ENCODE measurements around the gene AKR1B15. TPM values are rescaled to one million over a fixed set of nuclear protein-coding genes. Genes with fewer than 3 reads are reported as not detected.
"Not testable (repeated sequence)": the region's sequence is repeated elsewhere in the genome, so short reads cannot be mapped to it uniquely, and the experiment has no call there.

The AKR1B15 gene
- total RNA-seq, 2 donors from 2014 or later = 0.27 to 0.28 TPM

DNA sequence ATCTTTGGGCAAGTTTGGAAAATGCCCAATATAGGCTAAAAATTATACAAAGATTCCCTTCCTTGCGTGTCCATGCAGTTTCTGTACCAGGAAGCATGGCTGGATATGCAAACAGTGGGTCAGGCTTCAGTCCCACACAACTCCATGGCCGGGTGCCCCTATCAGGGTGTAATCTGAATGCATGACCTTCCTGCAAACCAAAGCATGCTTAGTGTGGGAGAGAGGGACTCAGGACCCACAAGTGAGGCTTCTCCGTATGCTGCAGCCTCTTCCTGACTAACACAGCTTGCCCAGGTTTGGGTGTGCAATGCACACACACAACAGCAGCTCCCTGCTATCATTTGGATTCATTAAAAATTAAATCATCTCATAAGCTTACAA lies 13.0 kb upstream of the AKR1B15 start:
- ATAC-seq (ENCODE audit: insufficient number of reproducible peaks, low FRiP score, low read depth) (no peak), DNase-seq (ENCODE audit: low spot score) (no peak)
- H3K4me3 ChIP-seq = no peak overlapping the region
- no peak overlapping the region for H3K27ac ChIP-seq
- no peaks in the 10 kb centered on the region for H3K4me1 ChIP-seq (ENCODE audit: control insufficient read depth in 1 of 2, low read depth in 2 of 2)
- TF ChIP-seq CTCF (IDR thresholded peaks at IDR 0.05) = no peak
- H3K9me3 ChIP-seq = no peaks in the 10 kb centered on the region
- no peaks in the 10 kb centered on the region for H3K36me3 ChIP-seq
- no peaks in the 10 kb centered on the region for H3K27me3 ChIP-seq (replicated peaks; ENCODE audit: insufficient read depth)

- DNase-seq (ENCODE audit: low spot score); H3K36me3 ChIP-seq; H3K27ac ChIP-seq; H3K4me3 ChIP-seq; H3K27me3 ChIP-seq (replicated peaks; ENCODE audit: insufficient read depth); ATAC-seq (ENCODE audit: insufficient number of reproducible peaks, low FRiP score, low read depth); H3K9me3 ChIP-seq; H3K4me1 ChIP-seq (ENCODE audit: control insufficient read depth in 1 of 2, low read depth in 2 of 2): not testable (repeated sequence)
Observed at GRCh38 chr7:134536558-134536957, 12.4 kb upstream of the AKR1B15 start.

- not testable (repeated sequence) for ATAC-seq (ENCODE audit: insufficient number of reproducible peaks, low FRiP score, low read depth); H3K4me3 ChIP-seq; H3K4me1 ChIP-seq (ENCODE audit: control insufficient read depth in 1 of 2, low read depth in 2 of 2); H3K27me3 ChIP-seq (replicated peaks; ENCODE audit: insufficient read depth); H3K27ac ChIP-seq; H3K9me3 ChIP-seq; DNase-seq (ENCODE audit: low spot score); H3K36me3 ChIP-seq
Observed at GRCh38 chr7:134537273-134537781, 11.6 kb upstream of the AKR1B15 start.

DNA sequence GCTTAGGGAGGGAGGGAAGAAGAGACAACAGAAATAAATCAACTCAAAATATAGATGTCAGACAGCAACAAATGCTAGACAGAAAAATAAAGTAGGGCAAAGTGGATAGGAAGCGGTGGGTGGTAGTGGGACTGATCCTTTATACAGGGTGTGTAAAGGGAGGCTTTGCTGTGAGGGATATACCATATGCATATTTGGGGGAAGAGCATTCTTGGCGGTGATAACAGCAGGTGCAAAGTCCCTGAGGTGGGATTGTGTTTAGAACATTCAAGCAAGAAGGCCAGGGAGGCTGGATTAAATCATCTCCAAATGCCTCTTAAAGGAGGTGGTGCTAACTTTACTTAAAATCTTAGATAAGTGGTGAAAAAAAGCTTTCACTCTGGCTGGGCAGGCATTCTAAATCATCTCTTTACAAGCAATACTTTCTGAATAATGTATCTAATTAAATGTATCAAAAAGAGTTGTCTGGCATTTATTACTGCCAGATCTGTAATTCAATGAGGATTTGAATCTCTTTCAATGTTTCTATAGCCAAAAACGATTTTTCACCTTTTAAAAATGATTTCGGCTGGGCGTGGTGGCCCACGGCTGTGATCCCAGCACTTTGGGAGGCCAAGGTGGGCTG lies 9.4 kb upstream of the AKR1B15 start:
- H3K9me3 ChIP-seq = no peaks in the 10 kb centered on the region
- H3K27ac ChIP-seq = no peak overlapping the region
- no peaks in the 10 kb centered on the region for H3K27me3 ChIP-seq (replicated peaks; ENCODE audit: insufficient read depth)
- no peak for DNase-seq (ENCODE audit: low spot score)
- H3K36me3 ChIP-seq = no peaks in the 10 kb centered on the region
- H3K4me1 ChIP-seq (ENCODE audit: control insufficient read depth in 1 of 2, low read depth in 2 of 2) = no peaks in the 10 kb centered on the region
- no peak overlapping the region for H3K4me3 ChIP-seq
- no peak for ATAC-seq (ENCODE audit: insufficient number of reproducible peaks, low FRiP score, low read depth)
- TF ChIP-seq CTCF (IDR thresholded peaks at IDR 0.05) = no peak

DNA sequence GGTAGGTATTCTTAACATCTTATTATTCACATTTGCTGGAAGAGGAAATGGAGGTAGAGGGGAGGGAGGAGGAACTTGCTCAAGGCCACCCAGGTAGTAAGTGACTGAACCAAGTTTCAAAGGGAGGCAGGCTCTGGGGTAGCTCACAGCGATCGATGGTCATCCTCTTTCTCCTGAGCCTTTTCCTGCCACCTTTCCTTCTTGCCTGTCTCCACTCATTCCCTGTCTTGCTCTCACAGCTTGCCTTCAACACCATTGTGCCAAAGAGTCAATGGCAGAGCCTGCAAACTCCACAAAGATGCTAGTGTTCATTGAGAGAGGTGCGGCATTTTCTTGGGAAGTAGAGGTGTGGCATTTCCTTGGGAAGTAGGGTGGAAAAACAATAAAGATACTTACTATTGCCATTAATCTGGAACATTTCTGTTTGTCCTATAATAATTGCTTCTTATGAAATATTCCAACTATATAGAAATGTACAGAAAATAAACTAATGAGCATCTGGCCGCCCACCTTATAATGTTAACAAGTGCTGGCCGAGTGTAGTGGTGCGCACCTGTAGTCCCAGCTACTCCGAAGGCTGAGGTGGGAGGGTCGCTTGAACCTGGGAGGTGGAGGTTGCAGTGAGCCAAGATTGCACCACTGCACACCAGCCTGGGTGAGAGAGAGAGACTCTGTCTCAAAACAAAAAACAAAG lies 7.3 kb upstream of the AKR1B15 start:
- not testable (repeated sequence) for H3K9me3 ChIP-seq; H3K27me3 ChIP-seq (replicated peaks; ENCODE audit: insufficient read depth); DNase-seq (ENCODE audit: low spot score); H3K27ac ChIP-seq; H3K36me3 ChIP-seq; H3K4me1 ChIP-seq (ENCODE audit: control insufficient read depth in 1 of 2, low read depth in 2 of 2); ATAC-seq (ENCODE audit: insufficient number of reproducible peaks, low FRiP score, low read depth); H3K4me3 ChIP-seq

GRCh38 chr7:134542195-134542771 lies 6.6 kb upstream of the AKR1B15 start:
- no peak for ATAC-seq (ENCODE audit: insufficient number of reproducible peaks, low FRiP score, low read depth)
- H3K36me3 ChIP-seq = no peaks in the 10 kb centered on the region
- no peak for DNase-seq (ENCODE audit: low spot score)
- H3K27me3 ChIP-seq (replicated peaks; ENCODE audit: insufficient read depth) = no peaks in the 10 kb centered on the region
- no peak for TF ChIP-seq CTCF (IDR thresholded peaks at IDR 0.05)
- no peaks in the 10 kb centered on the region for H3K9me3 ChIP-seq
- peaks cover 0 to 5% of the 10 kb centered on the region in 2 donors for H3K4me1 ChIP-seq (ENCODE audit: control insufficient read depth in 1 of 2, low read depth in 2 of 2)
- no peak overlapping the region for H3K27ac ChIP-seq
- H3K4me3 ChIP-seq = no peak overlapping the region

Data from thoracic aorta (tissue), 2 donors.